ENCODE measurements around the gene SRSF9.

Gene SRSF9

DNA sequence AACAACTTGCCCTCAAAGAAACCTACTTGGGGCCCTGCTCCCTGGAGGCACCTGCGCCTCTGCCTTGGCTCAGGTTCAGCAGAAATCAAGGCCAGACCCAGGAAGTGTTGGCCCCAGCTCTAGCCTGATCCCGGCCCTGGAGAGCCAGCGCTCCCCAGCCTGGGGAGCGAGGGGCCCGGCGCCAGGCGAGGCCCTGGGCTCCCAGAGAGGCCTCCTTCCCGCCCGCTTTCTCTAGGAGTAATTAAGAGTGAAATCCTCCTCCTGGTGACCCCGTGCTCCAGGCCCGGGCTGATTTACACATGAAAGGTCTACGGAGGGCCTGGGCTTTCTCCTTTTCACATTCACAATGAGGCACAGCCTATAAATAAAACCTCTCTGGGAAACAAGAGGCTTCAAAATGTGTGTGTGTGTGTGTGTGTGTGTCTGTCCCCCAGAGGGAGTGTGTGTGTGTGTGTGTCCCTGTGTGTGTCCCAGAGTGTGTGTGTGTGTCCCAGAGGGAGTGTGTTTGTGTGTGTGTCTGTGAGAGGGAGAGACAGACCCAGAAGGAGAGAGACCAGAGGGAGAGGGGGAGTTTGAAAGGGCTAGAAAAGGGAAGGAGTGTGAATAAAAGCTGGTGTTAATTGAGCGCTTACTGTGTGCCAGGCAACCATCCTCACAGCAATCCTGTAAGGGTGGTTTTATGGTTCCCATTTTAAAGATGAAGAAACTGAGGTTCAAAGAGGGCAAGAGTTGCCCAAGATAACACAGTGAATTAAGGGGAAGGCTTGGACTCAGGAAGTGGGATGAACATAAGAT lies 55.5 kb downstream of the SRSF9 start:
- no peak for DNase-seq (ENCODE audit: extremely low read depth in 1 of 2, low read depth in 1 of 2)

DNA sequence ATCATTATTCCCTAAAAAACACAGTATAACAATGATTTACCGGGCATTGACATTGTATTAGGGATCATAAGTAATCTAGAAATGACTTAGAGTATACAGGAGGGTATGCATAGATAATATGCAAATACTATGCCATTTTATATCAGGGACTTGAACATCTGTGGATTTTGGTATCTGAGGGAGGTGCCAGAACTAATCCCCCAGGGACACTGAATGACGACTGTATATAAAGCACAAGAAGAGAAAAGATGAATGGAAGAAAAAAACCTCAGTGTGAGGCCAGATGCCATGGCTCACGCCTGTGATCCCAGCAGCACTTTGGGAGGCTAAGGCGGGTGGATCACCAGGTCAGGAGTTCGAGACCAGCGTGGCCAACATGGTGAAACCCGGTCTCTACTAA lies 57.1 kb downstream of the SRSF9 start:
- no peak for DNase-seq (ENCODE audit: extremely low read depth in 1 of 2, low read depth in 1 of 2)

All from stimulated activated CD8-positive, alpha-beta memory T cell treated with anti-CD3 and anti-CD28 coated beads, Interleukin-7, amount 100 ng/mL, for 48 hours (primary cell).